Upper lobe of right lung (tissue), 1 donor: ENCODE results near the gene LIPH. TPM values are rescaled to one million over a fixed set of nuclear protein-coding genes. Genes with fewer than 3 reads are reported as not detected.
A peak's percentile ranks its signal among the peaks of the same experiment; 100 is the strongest.

ENCODE experiments used
- ATAC-seq: fragments of 200-7000 bp; cut with Tn5 transposase; one replicate; pipeline ENCODE4 v1.9.1; 2020; ENCODE audit warnings: mild to moderate bottlenecking, moderate library complexity
- DNase-seq: peaks from one replicate; pipeline ENCODE4 v3.0.0-alpha.2; 2020
- H3K27ac ChIP-seq: fragments of 200-600 bp; one replicate; pipeline ENCODE4 v1.8.0; 2022
- H3K27me3 ChIP-seq: fragments of 200-600 bp; one replicate; pipeline ENCODE4 v1.8.0; 2022; ENCODE audit warnings: mild to moderate bottlenecking
- H3K36me3 ChIP-seq: fragments of 200-600 bp; one replicate; pipeline ENCODE4 v1.8.0; 2022
- H3K4me1 ChIP-seq: fragments of 200-600 bp; one replicate; pipeline ENCODE4 v1.8.0; 2022
- H3K4me3 ChIP-seq: fragments of 200-600 bp; one replicate; pipeline ENCODE4 v1.8.0; 2022; ENCODE audit warnings: mild to moderate bottlenecking
- H3K9me3 ChIP-seq: fragments of 200-600 bp; one replicate; pipeline ENCODE4 v1.8.0; 2022
- CTCF ChIP-seq: fragments of 200-600 bp; IDR thresholded peaks from one replicate; pipeline ENCODE4 v1.8.0; 2022; ENCODE audit warnings: antibody characterized with exemption
- intact Hi-C: fragments of 100-400 bp; cut with DNase I; formaldehyde crosslinking; loops from one replicate; pipeline ENCODE4 v1.11.0; 2022
- long read RNA-seq: library from polyadenylated mRNA; unstranded; transcript quantifications from one replicate; pipeline ENCODE4 v2.0.0, GENCODE V29; 2021
- total RNA-seq: library from RNA; stranded (reverse); fragmentation: NEBNext Ultra II Directional; extraction: Animal tissue kit (Norgen Biotek cat#: 25700); gene quantifications from one replicate; pipeline ENCODE4 v1.2.1, GENCODE V29; 2021
- donor health status: DM: no; HTN: yes; CAD: no; lungs with severe emphysema.

The LIPH gene
- 38.0 TPM for total RNA-seq
- long read RNA-seq, full-length matches to known transcripts, result 12 of 28 reads
- long read RNA-seq, partial matches to known transcripts, result 4 of 28 reads
- long read RNA-seq, other reads (novel, unspliced or antisense), result 12 of 28 reads

GRCh38 chr3:185552358-185552877 lies at the start of gene LIPH:
Gene LIPH, minus strand, starts transcription at chr3:185552588. Its CDS starts 117 bp downstream, at chr3:185552471.
- TF ChIP-seq CTCF, result no peak
- no peaks in the 10 kb centered on the region for H3K4me1 ChIP-seq
- H3K4me3 ChIP-seq, result peak within 1 kb of the TSS; percentile 44
- peak; percentile 90 for ATAC-seq
- intact Hi-C loops, result no loop called here
- no peaks in the 10 kb centered on the region for H3K27me3 ChIP-seq
- H3K36me3 ChIP-seq, result no peaks in the 10 kb centered on the region
- no peaks in the 10 kb centered on the region for H3K9me3 ChIP-seq
- peak within 1 kb of the TSS; percentile 72 for H3K27ac ChIP-seq
- DNase-seq, result no peak

GRCh38 chr3:185595526-185595925 lies 43.1 kb upstream of the LIPH start:
- Histone ChIP-seq H3K4me3 (no peak overlapping the region), H3K36me3 (peaks cover 55% of the 10 kb centered on the region), H3K27ac (no peak overlapping the region), H3K4me1 (no peaks in the 10 kb centered on the region), H3K27me3 (no peaks in the 10 kb centered on the region), H3K9me3 (no peaks in the 10 kb centered on the region)
- DNase-seq (no peak), ATAC-seq (peak; percentile 59)
- no peak for TF ChIP-seq CTCF
- intact Hi-C loops, result no loop called here

GRCh38 chr3:185594073-185594472 lies 41.7 kb upstream of the LIPH start:
- Histone ChIP-seq H3K36me3 (peaks cover 49% of the 10 kb centered on the region), H3K27me3 (no peaks in the 10 kb centered on the region), H3K4me3 (no peak overlapping the region), H3K27ac (no peak overlapping the region), H3K4me1 (no peaks in the 10 kb centered on the region), H3K9me3 (no peaks in the 10 kb centered on the region)
- ATAC-seq, result no peak
- no peak for TF ChIP-seq CTCF
- DNase-seq, result no peak
- intact Hi-C loops, result no loop called here

- Histone ChIP-seq H3K9me3 (no peaks in the 10 kb centered on the region), H3K27ac (peak overlapping the region; percentile 99), H3K36me3 (peaks cover 13% of the 10 kb centered on the region), H3K4me1 (peaks cover 14% of the 10 kb centered on the region), H3K4me3 (peak overlapping the region; percentile 99), H3K27me3 (no peaks in the 10 kb centered on the region)
- DNase-seq (no peak), ATAC-seq (no peak)
- no peak for TF ChIP-seq CTCF
- intact Hi-C loops, result no loop called here
These were observed 34.3 kb upstream of the LIPH start for GRCh38 chr3:185586686-185587039.

- Histone ChIP-seq H3K36me3 (peaks cover 7% of the 10 kb centered on the region), H3K9me3 (no peaks in the 10 kb centered on the region), H3K27me3 (no peaks in the 10 kb centered on the region), H3K4me1 (peaks cover 14% of the 10 kb centered on the region), H3K4me3 (peak within 1 kb of the TSS; percentile 99), H3K27ac (peak within 1 kb of the TSS; percentile 99)
- ATAC-seq, result peak; percentile 98
- peak; percentile 100 for DNase-seq
- TF ChIP-seq CTCF, result no peak
- intact Hi-C loops, result no loop called here
These were observed 33.7 kb upstream of the LIPH start, which contains the start of gene SENP2 for GRCh38 chr3:185585859-185586685. Gene SENP2, plus strand, starts transcription at chr3:185586295. Its CDS starts 119 bp downstream, at chr3:185586414.
